Panc1 (cell line): Measurements from ENCODE around the gene STAC.

Source experiments
- POLR2AphosphoS5 ChIP-seq: IDR thresholded peaks from 2 replicates; pipeline ENCODE4 v1.6.1; 2012; ENCODE audit warnings: mild to moderate bottlenecking, low read depth, low read length, moderate library complexity
- TF ChIP-seq, protein P1 (sequence below): fragments of 450-650 bp; IDR thresholded peaks from 2 replicates; pipeline ENCODE4 v1.5.1; 2017; ENCODE audit warnings: mild to moderate bottlenecking

DNA sequence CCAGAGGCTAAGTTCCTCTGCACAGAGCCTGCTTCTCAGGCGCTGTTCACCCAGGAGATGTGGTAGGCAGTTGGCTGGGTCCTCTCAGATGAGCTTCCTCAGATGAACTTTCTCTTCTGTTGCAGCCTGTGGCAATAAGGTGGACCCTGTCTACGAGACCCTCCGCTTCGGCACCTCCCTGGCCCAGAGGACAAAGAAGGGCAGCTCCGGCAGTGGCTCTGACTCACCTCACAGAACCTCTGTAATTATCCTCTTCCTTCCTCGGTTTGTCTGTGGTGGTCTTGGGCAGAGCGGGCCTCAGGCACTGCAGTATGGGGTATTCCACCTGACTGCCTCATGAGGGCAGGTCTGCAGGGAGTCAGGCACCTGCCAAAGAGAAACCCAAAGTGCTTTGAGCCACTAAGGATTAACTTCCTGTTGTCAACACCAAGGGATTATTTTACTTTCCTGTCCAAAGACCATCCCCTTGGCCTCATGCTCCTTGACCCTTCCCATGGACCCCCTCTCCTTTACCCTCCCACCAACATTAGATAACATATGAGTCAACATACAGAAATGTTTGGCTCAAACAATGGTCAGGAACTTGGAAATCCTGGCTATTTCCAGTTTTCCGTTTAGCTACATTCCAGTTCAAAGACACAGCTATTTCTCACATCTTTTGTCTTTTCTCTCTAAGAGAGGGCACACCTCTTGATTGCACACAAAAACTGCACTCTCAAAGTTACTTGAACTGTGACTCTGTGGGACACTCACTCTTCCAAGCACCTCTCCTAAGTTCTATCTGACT is 105.9 kb downstream of the STAC start:
- TF ChIP-seq, protein P1, sequence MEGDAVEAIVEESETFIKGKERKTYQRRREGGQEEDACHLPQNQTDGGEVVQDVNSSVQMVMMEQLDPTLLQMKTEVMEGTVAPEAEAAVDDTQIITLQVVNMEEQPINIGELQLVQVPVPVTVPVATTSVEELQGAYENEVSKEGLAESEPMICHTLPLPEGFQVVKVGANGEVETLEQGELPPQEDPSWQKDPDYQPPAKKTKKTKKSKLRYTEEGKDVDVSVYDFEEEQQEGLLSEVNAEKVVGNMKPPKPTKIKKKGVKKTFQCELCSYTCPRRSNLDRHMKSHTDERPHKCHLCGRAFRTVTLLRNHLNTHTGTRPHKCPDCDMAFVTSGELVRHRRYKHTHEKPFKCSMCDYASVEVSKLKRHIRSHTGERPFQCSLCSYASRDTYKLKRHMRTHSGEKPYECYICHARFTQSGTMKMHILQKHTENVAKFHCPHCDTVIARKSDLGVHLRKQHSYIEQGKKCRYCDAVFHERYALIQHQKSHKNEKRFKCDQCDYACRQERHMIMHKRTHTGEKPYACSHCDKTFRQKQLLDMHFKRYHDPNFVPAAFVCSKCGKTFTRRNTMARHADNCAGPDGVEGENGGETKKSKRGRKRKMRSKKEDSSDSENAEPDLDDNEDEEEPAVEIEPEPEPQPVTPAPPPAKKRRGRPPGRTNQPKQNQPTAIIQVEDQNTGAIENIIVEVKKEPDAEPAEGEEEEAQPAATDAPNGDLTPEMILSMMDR = no peak
- no peak for TF ChIP-seq POLR2AphosphoS5
